GM12873 (cell line): ENCODE measurements around the gene CCL27.
A peak's percentile ranks its signal among the peaks of the same experiment; 100 is the strongest.

Experiments
- CTCF ChIP-seq: IDR thresholded peaks from 2 replicates; pipeline ENCODE4 v1.5.1; 2012; ENCODE audit warnings: low read depth, mild to moderate bottlenecking, moderate library complexity, low read length, control low read depth; ENCODE audit not compliant: insufficient read depth; ENCODE audit errors: missing control alignments

CCL27 gene

GRCh38 chr9:34701023-34701768 is 38.7 kb upstream of the CCL27 start:
- TF ChIP-seq CTCF, result peak; percentile 78

GRCh38 chr9:34694811-34695210 is 32.4 kb upstream of the CCL27 start:
- TF ChIP-seq CTCF, result no peak

- no peak for TF ChIP-seq CTCF
These were observed 31.1 kb upstream of the CCL27 start for GRCh38 chr9:34693560-34693959.

GRCh38 chr9:34691936-34692315 is 29.5 kb upstream of the CCL27 start:
- TF ChIP-seq CTCF, result no peak

- no peak for TF ChIP-seq CTCF
These were observed 28.8 kb upstream of the CCL27 start, which contains the start of gene CCL19 for GRCh38 chr9:34690983-34691935. CCL19 (minus strand) TSS chr9:34691276; CDS start chr9:34691139, 137 bp downstream.

GRCh38 chr9:34689512-34689911 is 27.1 kb upstream of the CCL27 start:
- TF ChIP-seq CTCF, result no peak

GRCh38 chr9:34689116-34689470 is 26.6 kb upstream of the CCL27 start:
- no peak for TF ChIP-seq CTCF
